Chondrocyte (in vitro differentiated cells): ENCODE measurements around the gene ADAM12. TPM values are rescaled to one million over a fixed set of nuclear protein-coding genes. Genes with fewer than 3 reads are reported as not detected.

ENCODE experiments used
- DNase-seq: peaks from one replicate; pipeline ENCODE4 v3.0.0; 2021; ENCODE audit warnings: mixed read lengths, low spot score
- H3K27ac Mint-ChIP-seq: one replicate; pipeline ENCODE4 v1.8.0; 2021; ENCODE audit warnings: mild to moderate bottlenecking, moderate library complexity, mixed read lengths; ENCODE audit not compliant: unreplicated experiment
- H3K27me3 Mint-ChIP-seq: 2 replicates; pipeline ENCODE4 v1.8.0; 2021; ENCODE audit warnings: low read depth, mixed read lengths
- H3K36me3 Mint-ChIP-seq: 2 replicates; pipeline ENCODE4 v1.8.0; 2021; ENCODE audit warnings: low read depth, mixed read lengths
- H3K4me1 Mint-ChIP-seq: 2 replicates; pipeline ENCODE4 v1.8.0; 2021; ENCODE audit warnings: low read depth, mild to moderate bottlenecking, mixed read lengths
- H3K4me3 Mint-ChIP-seq: one replicate; pipeline ENCODE4 v1.8.0; 2021; ENCODE audit warnings: mild to moderate bottlenecking, moderate library complexity, mixed read lengths; ENCODE audit not compliant: unreplicated experiment
- H3K9me3 Mint-ChIP-seq: 2 replicates; pipeline ENCODE4 v1.8.0; 2021; ENCODE audit warnings: low read depth, mixed read lengths
- total RNA-seq: library from RNA; stranded (reverse); gene quantifications from 3 replicates; pipeline ENCODE4 v1.2.1, GENCODE V29; 2021
- TF ChIP-seq, protein P1 (sequence below): fragments of 200-600 bp; sonication (generic); IDR thresholded peaks from 2 replicates; pipeline ENCODE4 v1.5.0; 2021; ENCODE audit warnings: antibody characterized with exemption, mild to moderate bottlenecking, moderate library complexity

ADAM12 gene
- total RNA-seq, 1 donor from 2014 or later: 175 TPM

DNA sequence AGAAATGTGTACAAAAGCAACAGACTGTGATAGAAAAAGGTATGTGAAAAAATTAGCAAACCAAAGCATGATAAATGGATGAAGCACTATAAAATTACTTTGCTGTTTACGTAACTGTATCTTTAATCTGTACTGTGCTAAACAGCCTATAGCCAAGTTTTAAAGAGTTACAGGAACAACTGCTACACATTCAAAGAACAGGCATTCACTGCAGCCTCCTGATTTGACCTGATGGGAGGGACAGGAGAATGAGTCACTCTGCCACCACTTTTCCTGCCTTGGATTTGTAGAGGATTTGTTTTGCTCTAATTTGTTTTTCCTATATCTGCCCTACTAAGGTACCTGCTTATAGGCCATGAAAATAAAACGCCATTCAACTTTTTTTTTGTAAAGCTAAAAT, 375.8 kb downstream of the ADAM12 start:
- Mint-ChIP-seq H3K9me3 (peaks cover 3% of the 10 kb centered on the region), H3K4me1 (peaks cover 39% of the 10 kb centered on the region), H3K27ac (no peak overlapping the region), H3K36me3 (peaks cover 13% of the 10 kb centered on the region), H3K27me3 (no peaks in the 10 kb centered on the region), H3K4me3 (no peak overlapping the region)
- TF ChIP-seq, protein P1, sequence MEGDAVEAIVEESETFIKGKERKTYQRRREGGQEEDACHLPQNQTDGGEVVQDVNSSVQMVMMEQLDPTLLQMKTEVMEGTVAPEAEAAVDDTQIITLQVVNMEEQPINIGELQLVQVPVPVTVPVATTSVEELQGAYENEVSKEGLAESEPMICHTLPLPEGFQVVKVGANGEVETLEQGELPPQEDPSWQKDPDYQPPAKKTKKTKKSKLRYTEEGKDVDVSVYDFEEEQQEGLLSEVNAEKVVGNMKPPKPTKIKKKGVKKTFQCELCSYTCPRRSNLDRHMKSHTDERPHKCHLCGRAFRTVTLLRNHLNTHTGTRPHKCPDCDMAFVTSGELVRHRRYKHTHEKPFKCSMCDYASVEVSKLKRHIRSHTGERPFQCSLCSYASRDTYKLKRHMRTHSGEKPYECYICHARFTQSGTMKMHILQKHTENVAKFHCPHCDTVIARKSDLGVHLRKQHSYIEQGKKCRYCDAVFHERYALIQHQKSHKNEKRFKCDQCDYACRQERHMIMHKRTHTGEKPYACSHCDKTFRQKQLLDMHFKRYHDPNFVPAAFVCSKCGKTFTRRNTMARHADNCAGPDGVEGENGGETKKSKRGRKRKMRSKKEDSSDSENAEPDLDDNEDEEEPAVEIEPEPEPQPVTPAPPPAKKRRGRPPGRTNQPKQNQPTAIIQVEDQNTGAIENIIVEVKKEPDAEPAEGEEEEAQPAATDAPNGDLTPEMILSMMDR: no peak
- DNase-seq: no peak

DNA sequence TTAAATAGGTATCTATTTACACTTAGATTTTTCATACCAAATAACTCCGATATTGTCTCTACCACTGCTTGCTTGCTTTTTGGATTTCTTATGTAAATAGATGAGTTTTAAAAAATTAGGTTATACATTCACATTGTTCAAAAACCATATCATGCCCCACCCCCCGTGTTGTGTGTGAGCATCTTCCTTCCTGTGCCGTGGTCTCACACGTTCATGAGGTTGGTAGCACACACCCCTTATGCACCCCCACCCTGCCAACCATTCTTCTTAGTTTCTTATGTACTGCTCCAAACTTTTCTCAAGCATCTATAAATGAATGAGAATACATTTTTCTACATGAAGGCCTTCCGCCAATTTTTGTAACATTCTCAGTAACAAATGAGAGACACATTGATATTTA, 376.3 kb downstream of the ADAM12 start:
- no peak overlapping the region for H3K27ac Mint-ChIP-seq
- H3K36me3 Mint-ChIP-seq: peaks cover 10% of the 10 kb centered on the region
- TF ChIP-seq, protein P1: no peak
- no peak for DNase-seq
- peaks cover 3% of the 10 kb centered on the region for H3K9me3 Mint-ChIP-seq
- H3K27me3 Mint-ChIP-seq: no peaks in the 10 kb centered on the region
- peaks cover 39% of the 10 kb centered on the region for H3K4me1 Mint-ChIP-seq
- H3K4me3 Mint-ChIP-seq: no peak overlapping the region

DNA sequence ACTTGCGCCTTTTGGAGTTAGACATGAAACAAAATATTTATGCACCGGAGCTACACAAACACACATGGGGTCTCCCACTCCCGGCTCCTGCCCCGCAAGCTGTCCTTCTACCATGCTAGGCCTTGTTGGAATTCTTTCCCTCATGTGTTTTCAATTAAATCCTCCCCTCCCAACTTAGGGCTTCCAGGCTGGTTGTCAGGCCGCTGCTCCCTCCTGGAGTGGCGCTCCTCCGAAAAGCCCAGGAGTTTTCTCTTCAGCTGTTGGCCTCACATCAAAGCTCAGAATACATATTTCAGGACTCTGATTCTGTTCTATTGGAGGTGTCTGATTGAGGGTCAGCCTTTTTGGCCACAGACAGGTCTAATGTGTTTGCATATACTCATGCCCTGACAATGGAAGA, 378.6 kb downstream of the ADAM12 start:
- Mint-ChIP-seq H3K27me3 (no peaks in the 10 kb centered on the region), H3K36me3 (peaks cover 7% of the 10 kb centered on the region), H3K4me3 (no peak overlapping the region), H3K4me1 (peaks cover 36% of the 10 kb centered on the region), H3K9me3 (peaks cover 3% of the 10 kb centered on the region), H3K27ac (no peak overlapping the region)
- TF ChIP-seq, protein P1: no peak
- DNase-seq: no peak

DNA sequence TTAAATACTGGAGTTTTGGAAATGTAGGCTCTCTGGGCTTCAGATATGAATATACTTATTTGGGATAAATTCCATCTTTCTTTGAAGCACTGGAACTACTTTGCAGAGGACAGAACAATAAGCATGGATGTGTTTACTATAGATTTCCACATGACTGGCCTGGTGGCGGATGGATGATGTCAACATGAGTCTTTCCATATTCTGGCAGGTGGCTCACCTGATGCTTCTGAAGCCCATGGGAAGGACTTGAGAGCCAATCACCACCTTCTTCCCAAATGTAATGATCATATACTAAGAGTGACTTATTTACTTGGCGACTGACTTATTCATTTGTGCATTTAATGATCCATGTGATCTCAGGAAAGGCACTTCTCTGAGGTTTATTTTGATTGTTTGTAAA, 381.4 kb downstream of the ADAM12 start:
- Mint-ChIP-seq H3K27ac (no peak overlapping the region), H3K4me3 (no peak overlapping the region)
- TF ChIP-seq, protein P1: no peak

DNA sequence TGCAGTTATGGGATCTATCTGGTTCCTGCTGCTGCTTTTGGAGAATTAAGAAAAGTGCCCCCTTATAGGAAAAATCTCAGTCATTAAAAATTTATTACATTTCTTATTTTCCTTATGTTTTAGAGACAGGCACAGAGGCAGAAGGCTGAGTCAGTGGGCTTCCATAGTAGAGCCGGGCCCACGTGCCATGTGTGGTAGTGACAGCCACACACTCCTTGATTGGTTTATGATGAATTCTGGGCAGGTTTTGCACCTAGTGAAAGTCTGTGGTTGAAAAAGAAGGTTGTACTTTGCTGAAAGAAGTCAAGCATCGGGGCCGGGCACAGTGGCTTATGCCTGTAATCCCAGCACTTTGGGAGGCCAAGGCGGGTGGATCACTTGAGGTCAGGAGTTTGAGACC, 382.0 kb downstream of the ADAM12 start:
- Mint-ChIP-seq H3K4me1 (peaks cover 19% of the 10 kb centered on the region), H3K4me3 (no peak overlapping the region), H3K36me3 (no peaks in the 10 kb centered on the region), H3K27me3 (no peaks in the 10 kb centered on the region), H3K9me3 (peaks cover 3% of the 10 kb centered on the region), H3K27ac (no peak overlapping the region)
- DNase-seq: no peak
- TF ChIP-seq, protein P1: no peak

More for the DNA sequence above, 381.4 kb downstream of the ADAM12 start:
- H3K27me3 Mint-ChIP-seq: no peaks in the 10 kb centered on the region
- no peak for DNase-seq
- peaks cover 13% of the 10 kb centered on the region for H3K4me1 Mint-ChIP-seq
- H3K36me3 Mint-ChIP-seq: peaks cover under 1% of the 10 kb centered on the region
- H3K9me3 Mint-ChIP-seq: peaks cover 3% of the 10 kb centered on the region
